ENCODE results near the gene ZNF521.

Gene ZNF521

DNA sequence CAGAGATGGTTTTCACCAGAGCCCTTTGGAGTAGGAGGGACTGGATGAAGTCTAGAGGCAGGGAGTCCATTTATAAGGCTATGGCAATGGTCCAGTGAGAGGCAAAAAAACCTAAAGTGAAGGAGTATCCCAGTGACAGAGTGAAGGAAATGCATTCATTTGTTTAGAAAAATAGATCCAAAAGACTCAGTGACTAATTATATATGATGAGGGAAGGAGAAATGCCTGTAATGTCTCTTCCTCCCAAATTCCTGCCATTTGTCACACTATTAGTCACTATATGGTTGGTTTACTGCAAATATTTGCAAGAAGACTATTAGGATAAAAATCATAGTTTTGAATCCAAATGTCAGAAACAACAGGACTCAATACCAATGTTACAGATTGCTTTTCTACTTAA, 104.2 kb downstream of the ZNF521 start:
- no peak for DNase-seq

DNA sequence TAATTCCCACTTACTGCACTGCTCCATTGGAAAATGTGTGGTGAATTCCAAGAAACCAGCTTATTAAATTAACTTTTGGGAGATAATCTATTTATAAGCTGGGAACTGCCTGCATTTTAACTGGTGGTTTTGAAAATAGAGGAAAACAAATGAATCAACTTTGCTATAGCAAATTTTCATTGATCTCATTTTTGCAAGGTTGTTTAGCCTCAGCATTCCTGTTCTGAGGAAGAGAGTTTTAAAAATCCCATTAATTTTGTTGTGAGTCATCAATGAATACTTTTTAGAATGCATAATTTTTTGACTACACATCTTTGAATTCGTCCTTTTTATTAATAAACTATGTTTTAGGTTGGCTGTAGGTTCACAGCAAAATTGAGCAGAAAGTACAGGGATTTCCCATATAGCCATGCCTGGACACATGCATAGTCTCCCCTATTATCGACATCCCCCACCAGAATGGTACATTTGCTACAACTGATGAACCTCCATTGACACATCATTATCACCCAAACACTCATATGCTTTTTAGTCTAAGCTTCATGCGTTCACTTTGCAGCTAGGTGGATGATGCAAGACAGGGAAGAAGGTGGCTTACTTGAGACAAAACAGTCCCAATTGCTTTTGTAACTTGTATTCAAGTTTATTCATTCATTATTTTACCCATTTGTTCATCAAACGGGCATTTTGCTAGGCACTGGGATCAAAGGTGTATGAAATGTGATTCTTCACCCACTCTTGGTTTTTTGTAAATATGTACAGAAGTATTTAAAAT, 106.9 kb downstream of the ZNF521 start:
- DNase-seq = no peak

GRCh38 chr18:25244170-25244569, 107.8 kb downstream of the ZNF521 start:
- no peak for DNase-seq

DNA sequence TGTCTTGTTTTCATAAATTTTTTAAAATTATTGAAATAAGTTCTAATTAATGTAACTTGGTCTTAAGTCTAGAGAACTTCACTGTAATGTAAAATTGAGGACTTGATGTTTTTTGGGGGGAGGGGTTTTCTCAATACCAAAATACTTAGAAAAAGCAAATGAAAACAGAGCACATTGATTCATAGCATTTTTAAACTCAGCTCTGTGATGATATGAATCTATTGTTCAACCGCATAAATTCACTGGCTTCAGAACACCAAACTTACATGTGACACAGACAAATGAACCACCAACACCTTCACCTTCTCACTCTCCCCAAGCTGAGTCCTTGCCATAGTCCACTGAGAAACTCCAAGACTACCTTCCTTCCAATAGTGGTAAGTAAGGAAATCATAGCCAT, 108.2 kb downstream of the ZNF521 start:
- DNase-seq = no peak

GRCh38 chr18:25243257-25243656, 108.7 kb downstream of the ZNF521 start:
- no peak for DNase-seq

DNA sequence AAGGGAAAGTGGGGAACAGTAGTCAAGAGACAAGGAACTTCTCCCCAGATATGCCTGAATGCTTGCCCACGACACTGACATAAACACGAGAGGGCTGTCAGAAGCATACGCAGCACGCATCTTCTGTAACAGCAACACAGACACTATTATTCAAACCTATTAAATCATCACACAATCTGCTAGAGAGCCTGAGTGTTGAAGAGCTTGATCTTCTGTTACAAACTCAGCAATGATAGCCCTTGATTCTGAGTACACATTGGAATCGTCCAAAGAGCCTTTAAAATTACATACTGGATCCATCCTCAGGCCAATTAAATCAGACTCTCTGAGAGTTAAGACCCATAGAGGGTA, 111.6 kb downstream of the ZNF521 start:
- DNase-seq = no peak

DNA sequence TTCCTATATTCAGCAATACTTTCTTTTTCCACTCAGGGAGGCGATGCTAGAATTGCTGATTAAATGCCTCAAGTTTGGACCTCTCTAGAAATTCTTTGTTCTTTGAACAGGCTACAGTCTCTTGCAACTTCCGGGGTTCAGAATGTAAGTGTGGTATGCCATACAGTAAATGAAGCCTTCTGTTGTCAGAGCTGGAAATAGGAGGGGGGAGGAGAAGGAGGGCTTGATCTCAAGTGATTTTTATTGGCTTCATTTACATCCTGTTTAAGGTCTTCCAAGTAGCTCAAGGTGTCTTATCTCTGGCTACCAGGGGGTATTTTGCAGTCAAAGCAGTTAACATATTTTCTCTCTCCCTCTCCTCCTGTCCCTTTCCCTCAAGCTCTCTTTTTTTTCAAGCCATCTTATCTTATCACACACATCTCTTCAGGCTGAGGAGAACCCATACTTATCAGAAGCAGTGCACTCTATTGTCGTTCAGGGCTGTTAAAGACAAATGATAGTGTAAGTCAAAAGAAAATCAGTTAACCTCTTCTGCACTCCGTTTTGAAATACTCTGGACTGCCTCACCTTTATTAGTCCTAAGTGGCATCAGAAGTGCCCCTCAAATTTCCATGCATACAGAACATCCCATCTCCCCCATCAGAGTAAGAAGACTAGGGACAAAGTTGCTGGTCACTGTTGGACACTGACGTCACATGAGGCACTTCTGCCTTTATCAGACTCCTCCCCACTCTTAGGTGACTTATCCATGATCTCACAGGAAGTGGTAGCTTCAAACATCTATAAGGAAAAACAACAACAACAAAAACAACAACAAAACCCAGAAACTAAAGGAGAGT, 112.2 kb downstream of the ZNF521 start:
- no peak for DNase-seq

- DNase-seq = no peak
These were observed 112.8 kb downstream of the ZNF521 start for GRCh38 chr18:25239151-25239550.

- DNase-seq = no peak
These were observed 114.2 kb downstream of the ZNF521 start for GRCh38 chr18:25237571-25238267.

- no peak for DNase-seq
These were observed 115.2 kb downstream of the ZNF521 start for GRCh38 chr18:25236736-25237135.

- DNase-seq = no peak
These were observed 116.4 kb downstream of the ZNF521 start for GRCh38 chr18:25235401-25236042.

DNA sequence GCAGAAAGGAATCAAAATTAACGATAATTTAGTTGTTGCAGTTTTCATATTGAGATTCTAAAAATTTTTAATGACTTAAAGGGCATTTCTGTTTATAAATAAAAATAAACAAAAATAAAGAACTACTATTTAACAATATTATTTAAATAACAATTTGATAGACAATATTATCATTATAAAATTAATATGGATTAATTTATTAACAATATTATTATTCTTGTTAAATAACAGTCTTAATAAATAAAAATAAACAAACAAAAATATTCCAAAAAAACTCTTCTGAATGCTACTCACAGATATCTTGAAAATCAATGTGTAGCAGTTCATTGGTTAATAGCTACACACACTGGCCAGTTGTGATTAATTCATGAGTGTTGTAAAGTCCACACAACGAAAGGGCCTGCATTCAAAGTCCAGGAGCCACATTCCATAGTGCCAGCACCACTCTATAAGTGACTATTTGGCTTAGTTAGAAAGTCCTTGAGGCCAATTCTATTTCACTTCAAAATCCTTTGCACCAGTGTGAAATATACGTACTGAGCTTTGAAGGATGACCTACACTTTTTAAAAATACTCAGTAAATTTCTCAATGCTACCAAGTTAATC, 117.1 kb downstream of the ZNF521 start:
- DNase-seq = no peak

GRCh38 chr18:25234322-25234639, 117.7 kb downstream of the ZNF521 start:
- no peak for DNase-seq

DNA sequence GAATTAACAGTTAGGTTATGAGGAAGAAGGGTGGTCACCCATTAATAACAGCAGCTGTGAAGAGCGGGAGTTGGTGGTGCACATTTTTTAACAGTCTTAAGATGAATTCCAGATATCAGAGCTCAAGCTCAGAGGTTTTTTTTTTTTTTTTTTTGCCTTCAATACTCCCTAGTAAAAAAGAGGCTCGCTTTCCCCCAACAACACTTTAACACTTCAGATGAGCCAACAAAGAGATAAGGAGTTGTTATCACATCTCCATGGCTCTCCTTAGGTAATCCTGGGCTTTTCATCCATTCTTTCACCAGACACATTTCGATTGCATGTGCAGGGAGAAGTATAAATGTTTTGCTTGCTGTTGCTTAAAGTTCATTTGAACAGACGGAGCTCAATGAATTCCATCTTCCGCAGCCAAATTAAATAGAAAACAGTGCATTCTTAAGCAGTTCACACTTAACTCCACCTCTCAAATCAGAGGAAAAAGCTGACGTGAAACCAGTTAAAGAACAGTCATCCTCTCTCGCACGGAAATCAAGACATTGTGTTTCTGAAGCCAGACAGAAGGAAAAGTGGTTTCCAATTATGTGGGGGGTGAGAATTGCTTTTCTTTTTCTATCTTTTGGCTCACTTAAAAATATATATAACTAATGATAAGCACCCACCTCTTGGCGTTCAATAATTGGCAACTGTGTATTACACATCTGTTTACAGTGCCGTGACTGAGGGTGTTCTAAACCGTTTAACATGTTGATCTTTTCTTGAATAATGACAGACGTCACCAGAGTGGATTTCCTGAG, 118.2 kb downstream of the ZNF521 start:
- DNase-seq = no peak

DNA sequence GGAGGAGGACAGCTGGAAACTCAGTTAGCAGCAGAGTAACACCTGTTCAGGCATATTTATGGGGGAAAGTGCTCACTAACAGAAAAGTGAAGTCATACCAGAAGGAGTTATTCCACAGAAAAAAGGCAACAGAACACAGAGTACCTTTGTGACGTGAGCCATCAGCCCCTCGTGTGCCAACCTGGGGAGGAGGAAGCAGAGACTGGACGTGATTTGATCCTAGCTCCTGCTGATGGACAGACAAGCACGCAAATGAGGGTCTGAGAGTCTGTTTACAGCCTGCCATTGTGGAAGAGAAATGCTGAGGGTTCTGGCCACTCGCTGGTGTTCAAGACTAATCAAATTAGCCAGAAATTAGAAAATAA, 120.7 kb downstream of the ZNF521 start:
- DNase-seq = no peak

DNA sequence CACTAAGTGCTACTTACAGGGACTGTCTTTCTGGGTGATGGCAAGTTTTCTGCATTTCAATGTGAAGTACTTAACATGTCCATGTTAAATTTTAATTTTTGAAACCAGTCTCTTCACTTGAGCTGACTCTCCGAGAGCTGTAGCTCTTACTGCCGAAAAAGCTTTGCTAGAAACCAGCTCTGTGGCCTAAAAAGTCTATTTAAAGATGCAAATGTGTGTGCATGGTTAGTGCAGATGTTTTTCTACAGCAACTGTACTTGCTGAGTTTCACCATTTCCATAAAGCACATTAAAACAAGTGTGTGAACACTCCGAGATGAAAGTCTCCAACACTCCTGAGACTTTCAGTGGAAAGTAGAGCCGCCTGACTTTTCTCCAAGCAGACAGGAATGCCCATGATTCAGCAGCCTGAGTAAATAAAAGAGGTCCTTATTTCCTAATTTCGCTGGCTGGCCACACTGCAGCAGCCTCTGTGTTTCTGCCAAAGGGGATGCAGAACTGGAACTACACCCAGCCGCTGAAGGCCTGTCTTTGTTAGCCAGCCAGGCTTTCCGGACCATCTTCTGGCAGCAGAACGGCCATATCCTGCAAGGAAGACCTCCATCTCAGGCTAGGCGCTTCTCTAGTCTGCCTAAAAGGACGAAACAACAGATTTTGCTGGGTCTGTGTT, 121.2 kb downstream of the ZNF521 start:
- no peak for DNase-seq

DNA sequence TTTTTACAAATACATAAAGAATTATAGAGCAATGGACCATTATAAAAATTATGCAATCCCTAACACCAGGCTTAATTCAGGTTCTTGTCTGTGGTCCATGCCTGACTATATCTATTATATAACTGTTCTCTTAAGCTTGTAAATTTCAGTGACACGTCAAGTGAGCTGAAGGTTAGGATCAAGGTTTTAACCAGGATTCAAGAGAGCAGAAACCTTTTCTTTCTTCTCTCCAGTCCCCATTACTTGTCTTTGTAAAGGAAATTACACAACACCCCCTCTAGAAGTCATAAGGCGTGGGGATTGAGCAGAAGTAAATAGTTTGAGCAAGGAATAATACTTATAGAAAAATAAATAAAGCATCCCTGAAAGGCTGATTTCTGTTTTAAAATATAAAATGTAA, 122.0 kb downstream of the ZNF521 start:
- DNase-seq = no peak

GRCh38 chr18:25229081-25229480, 122.9 kb downstream of the ZNF521 start:
- no peak for DNase-seq

DNA sequence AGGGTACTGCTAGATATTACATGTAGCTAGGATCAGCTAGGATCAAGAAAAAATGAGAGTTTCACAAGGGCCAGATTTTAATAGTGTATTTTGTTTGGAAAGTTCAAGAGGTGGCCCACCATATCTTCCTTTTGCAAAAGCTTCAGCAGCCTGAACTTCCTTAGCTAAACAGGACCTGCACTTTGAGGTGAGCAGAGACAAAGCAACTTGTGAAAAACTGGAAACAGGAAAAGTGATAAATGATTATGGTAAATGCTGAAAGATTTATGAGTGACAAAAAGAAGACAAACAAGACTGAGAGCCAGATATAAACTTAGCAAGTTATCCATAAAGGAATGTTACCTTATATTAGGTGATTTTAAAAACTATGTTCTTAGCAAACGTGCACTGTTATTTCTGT, 123.6 kb downstream of the ZNF521 start:
- DNase-seq = no peak

- no peak for DNase-seq
These were observed 126.8 kb downstream of the ZNF521 start for GRCh38 chr18:25225151-25225550.

Measured in activated naive CD4-positive, alpha-beta T cell (primary cell).